ENCODE results near the gene SLC7A5.

GRCh38 chr16:87848676-87849345, 20.5 kb downstream of the SLC7A5 start:
- no peak for TF ChIP-seq CTCF (conservative IDR thresholded peaks at IDR 0.05; ENCODE audit: low read length)
- TF ChIP-seq EZH2phosphoT487 (IDR thresholded peaks at IDR 0.05; ENCODE audit: borderline replicate concordance) = no peak

All from Loucy (cell line).